Measurements from ENCODE around the gene CIB2.

CIB2 gene

GRCh38 chr15:78072080-78072892 is 59.0 kb downstream of the CIB2 start:
- DNase-seq (ENCODE audit: low read depth) = peak; percentile 83
- H3K4me3 ChIP-seq (ENCODE audit: low read depth, low read length) = no peak overlapping the region

- no peak overlapping the region for H3K4me3 ChIP-seq (ENCODE audit: low read depth, low read length)
- DNase-seq (ENCODE audit: low read depth) = no peak
These were observed 59.9 kb downstream of the CIB2 start for GRCh38 chr15:78071383-78071782.

- DNase-seq (ENCODE audit: low read depth) = no peak
- H3K4me3 ChIP-seq (ENCODE audit: low read depth, low read length) = no peak overlapping the region
These were observed 61.1 kb downstream of the CIB2 start for GRCh38 chr15:78070049-78070700.

GRCh38 chr15:78069462-78070029 is 61.7 kb downstream of the CIB2 start:
- DNase-seq (ENCODE audit: low read depth) = no peak
- H3K4me3 ChIP-seq (ENCODE audit: low read depth, low read length) = no peak overlapping the region

- no peak for DNase-seq (ENCODE audit: low read depth)
- H3K4me3 ChIP-seq (ENCODE audit: low read depth, low read length) = no peak overlapping the region
These were observed 62.2 kb downstream of the CIB2 start for GRCh38 chr15:78069052-78069414.

GRCh38 chr15:78067328-78068228 is 63.7 kb downstream of the CIB2 start:
- DNase-seq (ENCODE audit: low read depth) = no peak
- no peak overlapping the region for H3K4me3 ChIP-seq (ENCODE audit: low read depth, low read length)

GRCh38 chr15:78065973-78066946 is 65.0 kb downstream of the CIB2 start:
- no peak for DNase-seq (ENCODE audit: low read depth)
- no peak overlapping the region for H3K4me3 ChIP-seq (ENCODE audit: low read depth, low read length)

- H3K4me3 ChIP-seq (ENCODE audit: low read depth, low read length) = no peak overlapping the region
- DNase-seq (ENCODE audit: low read depth) = peak; percentile 98
These were observed 65.9 kb downstream of the CIB2 start for GRCh38 chr15:78065284-78065872.

- H3K4me3 ChIP-seq (ENCODE audit: low read depth, low read length) = no peak overlapping the region
These were observed 66.7 kb downstream of the CIB2 start for GRCh38 chr15:78064544-78064943.

GRCh38 chr15:78063970-78064385 is 67.3 kb downstream of the CIB2 start:
- no peak for DNase-seq (ENCODE audit: low read depth)
- H3K4me3 ChIP-seq (ENCODE audit: low read depth, low read length) = no peak overlapping the region

More at GRCh38 chr15:78064544-78064943, 66.7 kb downstream of the CIB2 start:
- no peak for DNase-seq (ENCODE audit: low read depth)

- no peak overlapping the region for H3K4me3 ChIP-seq (ENCODE audit: low read depth, low read length)
- no peak for DNase-seq (ENCODE audit: low read depth)
These were observed 68.0 kb downstream of the CIB2 start for GRCh38 chr15:78063217-78063616.

- peak overlapping the region; percentile 29 for H3K4me3 ChIP-seq (ENCODE audit: low read depth, low read length)
- no peak for DNase-seq (ENCODE audit: low read depth)
These were observed 69.2 kb downstream of the CIB2 start for GRCh38 chr15:78061963-78062427.

- no peak for DNase-seq (ENCODE audit: low read depth)
- H3K4me3 ChIP-seq (ENCODE audit: low read depth, low read length) = no peak overlapping the region
These were observed 71.0 kb downstream of the CIB2 start for GRCh38 chr15:78060232-78060631.

GRCh38 chr15:78059110-78059839 is 72.0 kb downstream of the CIB2 start:
- no peak overlapping the region for H3K4me3 ChIP-seq (ENCODE audit: low read depth, low read length)
- DNase-seq (ENCODE audit: low read depth) = no peak

- DNase-seq (ENCODE audit: low read depth) = no peak
- no peak overlapping the region for H3K4me3 ChIP-seq (ENCODE audit: low read depth, low read length)
These were observed 72.8 kb downstream of the CIB2 start for GRCh38 chr15:78058401-78058935.

- no peak overlapping the region for H3K4me3 ChIP-seq (ENCODE audit: low read depth, low read length)
These were observed 73.4 kb downstream of the CIB2 start for GRCh38 chr15:78057803-78058202.

GRCh38 chr15:78056714-78057269 is 74.5 kb downstream of the CIB2 start:
- no peak overlapping the region for H3K4me3 ChIP-seq (ENCODE audit: low read depth, low read length)
- no peak for DNase-seq (ENCODE audit: low read depth)

More at GRCh38 chr15:78057803-78058202, 73.4 kb downstream of the CIB2 start:
- DNase-seq (ENCODE audit: low read depth) = no peak

All from skeletal muscle cell (primary cell).